SKM-1 (cell line): ENCODE measurements around the gene CRIM1.

Experiments used
- DNase-seq: peaks from one replicate; lab custom pipeline; 2025; ENCODE audit not compliant: unreplicated experiment; lab: John Stamatoyannopoulos, UW

Gene CRIM1

DNA sequence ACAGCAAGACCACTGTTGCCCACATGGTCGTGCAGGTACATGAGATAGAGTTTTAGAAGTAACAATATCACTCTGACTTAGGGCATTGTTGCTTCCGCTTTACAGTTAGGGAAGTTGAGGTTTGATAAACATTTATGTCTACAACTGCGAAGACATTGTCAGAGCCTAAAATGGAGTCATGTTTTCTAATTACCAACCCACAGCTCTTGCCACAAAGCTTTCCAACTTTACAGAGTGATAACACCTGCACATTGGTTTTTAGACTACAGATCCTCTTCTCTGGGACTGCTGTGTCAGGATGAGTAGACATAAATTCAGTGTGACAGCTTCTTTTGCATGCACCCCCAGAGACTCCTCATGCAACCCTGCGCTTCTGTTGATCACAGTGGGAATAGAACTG, 123.4 kb downstream of the CRIM1 start:
- no peak for DNase-seq

DNA sequence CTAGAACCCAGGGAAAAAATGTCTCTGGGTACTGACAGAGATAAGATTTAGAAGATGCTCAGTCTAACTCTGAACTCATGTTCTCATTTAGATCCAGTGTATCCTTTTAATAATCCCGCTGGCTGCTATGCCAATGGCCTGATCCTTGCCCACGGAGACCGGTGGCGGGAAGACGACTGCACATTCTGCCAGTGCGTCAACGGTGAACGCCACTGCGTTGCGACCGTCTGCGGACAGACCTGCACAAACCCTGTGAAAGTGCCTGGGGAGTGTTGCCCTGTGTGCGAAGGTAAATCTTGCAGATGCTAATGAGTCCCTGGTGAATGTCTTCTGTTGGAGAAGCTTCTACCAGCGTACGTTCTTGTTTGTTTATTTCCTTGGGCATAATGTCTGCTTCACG, 123.8 kb downstream of the CRIM1 start:
- DNase-seq = no peak

- DNase-seq = no peak
These were observed 124.5 kb downstream of the CRIM1 start for GRCh38 chr2:36480028-36480427.

DNA sequence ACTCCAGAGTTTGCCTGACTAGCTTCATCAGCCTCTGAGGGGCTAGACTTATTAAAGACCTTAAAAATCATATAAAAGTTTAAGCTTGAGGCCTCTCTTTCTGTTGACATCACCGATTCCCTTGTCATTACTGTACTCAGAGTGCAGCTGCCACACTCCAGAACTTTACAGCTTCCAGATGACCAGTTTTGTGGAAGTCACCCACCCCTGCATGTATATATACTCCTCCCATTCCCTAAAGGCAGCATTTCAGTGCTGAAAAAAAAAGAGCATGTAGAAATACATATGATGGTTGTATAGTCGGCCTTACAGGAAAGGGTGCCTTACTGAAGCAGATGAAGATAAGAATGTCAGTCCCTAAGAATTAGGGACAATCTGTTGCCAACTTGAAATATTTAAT, 125.1 kb downstream of the CRIM1 start:
- DNase-seq = no peak

DNA sequence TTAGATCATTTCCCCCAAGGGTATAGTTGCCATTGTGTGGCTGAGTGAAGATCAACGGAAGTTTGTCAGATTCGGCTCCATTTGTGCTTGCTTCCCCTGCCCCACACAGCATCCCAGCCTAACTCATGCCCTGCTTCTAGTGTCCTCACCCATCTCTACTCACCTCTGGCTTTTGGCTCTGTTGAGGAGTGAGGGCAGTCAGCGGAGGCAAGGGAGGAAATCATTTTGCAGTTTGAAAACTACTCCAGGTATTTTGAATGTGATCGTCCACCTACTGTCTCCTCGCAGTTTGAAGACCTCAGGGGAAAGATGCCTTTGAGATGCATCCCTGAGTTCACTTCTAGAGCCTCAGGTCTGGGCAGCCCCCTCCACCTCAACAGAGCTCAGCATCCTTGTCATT, 126.1 kb downstream of the CRIM1 start:
- DNase-seq = no peak

DNA sequence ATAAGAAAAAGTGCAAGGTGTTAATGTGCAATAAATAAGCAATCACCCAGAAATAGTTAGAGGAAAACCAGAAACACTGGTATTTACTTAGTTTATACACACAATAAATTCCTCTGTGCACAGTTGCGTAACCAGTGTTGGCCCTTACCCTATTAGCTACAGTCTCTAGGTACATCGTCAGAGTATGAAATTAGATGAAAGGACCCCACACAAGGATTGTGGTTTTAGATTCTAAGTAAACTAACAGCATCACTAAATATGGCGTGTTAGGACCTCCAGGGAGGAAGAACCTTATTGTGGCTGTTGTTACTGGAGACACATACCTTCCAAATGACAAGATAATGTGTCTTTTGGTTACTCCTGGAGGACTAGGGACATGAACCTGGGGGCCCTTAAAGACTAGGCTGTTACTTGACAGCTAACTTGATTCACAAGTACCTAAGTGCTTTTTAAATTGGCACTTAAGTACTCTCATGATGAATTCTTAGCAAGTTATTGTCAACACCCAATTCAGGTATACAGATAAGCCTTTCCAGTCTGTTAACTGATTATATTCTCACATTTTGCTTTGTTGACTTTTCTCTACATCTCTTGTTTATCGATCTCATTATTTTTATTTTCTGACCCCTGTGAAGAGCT, 127.1 kb downstream of the CRIM1 start:
- no peak for DNase-seq

DNA sequence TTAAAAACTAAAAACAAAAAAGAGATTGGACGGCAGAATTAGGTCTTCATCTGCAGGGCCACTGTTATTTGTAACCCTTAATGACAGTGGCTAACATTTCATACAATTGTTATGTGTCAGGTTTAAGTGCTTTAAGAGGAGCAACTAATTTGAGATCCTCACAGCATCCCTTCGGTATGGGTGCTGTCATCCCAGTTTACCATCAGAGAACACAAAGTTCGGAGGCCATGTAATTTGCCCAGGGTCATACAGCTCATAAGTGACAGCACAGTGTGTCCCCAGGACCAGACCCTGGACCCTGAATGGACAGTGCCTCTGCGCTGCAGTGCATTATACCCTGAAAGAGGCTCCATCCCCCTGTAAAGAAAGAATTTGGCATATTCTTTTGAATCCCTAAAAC, 127.7 kb downstream of the CRIM1 start:
- no peak for DNase-seq

GRCh38 chr2:36484454-36484853, 128.9 kb downstream of the CRIM1 start:
- no peak for DNase-seq

GRCh38 chr2:36485521-36485920, 129.9 kb downstream of the CRIM1 start:
- DNase-seq = no peak

DNA sequence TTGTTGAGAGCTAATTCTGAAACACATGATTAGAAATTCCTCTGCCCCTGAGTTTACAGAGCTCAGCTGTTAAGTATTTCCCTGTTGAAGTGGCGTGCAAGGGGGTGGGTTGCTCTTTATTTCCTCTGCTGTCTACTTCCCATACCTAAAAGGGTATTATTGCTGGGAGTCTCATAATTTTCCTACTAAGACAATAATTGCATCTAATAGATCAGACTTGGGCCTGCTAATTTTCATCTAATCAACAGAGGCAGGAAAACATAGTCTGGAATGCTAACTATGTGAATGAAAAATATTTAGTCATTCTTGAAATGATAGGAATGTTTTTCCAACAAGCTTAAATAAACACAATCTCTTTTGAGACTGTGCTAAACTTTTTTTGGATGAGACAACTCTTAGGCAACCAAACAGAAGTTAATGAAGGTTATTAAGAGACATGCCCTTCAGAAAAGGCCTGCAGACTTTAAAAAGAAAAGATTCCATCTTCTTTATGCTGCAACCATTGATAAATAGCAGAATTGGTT, 131.0 kb downstream of the CRIM1 start:
- DNase-seq = no peak

- no peak for DNase-seq
These were observed 132.4 kb downstream of the CRIM1 start for GRCh38 chr2:36487947-36488346.

GRCh38 chr2:36489281-36489680, 133.7 kb downstream of the CRIM1 start:
- no peak for DNase-seq

GRCh38 chr2:36490749-36491148, 135.2 kb downstream of the CRIM1 start:
- no peak for DNase-seq

DNA sequence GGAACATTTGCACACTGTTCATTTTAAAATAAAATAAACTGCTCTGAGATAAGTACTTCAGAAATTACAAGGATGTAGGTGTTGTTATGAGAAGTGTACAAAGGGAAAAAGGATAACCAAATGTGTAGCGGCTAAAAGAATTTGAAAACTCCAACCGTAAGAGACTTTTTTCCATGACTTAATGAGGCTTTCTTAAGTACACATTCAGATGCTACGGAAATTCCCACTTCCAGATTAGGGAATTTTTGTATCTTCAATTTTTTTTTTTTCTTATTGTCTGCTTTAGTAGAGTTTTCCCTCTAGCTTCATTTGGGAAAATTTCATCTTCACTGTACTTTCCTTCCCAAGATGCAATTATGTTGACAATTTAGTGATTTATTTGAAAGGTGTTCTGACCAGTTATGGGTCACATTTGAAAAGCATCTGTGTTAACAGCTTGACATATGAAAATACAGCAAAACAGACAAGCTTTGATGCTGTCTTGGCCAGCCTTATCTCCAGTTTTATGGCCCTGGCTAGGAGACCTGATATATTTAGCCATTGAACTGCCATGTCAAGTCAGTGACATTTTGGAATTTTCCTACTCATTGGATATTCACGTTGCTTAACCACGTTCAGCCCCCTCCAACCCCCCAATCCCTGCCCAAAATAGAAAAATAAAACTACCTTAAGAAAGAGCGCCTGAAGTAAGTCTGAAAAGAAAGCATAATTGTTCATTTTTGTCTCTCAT, 136.8 kb downstream of the CRIM1 start:
- DNase-seq = no peak

DNA sequence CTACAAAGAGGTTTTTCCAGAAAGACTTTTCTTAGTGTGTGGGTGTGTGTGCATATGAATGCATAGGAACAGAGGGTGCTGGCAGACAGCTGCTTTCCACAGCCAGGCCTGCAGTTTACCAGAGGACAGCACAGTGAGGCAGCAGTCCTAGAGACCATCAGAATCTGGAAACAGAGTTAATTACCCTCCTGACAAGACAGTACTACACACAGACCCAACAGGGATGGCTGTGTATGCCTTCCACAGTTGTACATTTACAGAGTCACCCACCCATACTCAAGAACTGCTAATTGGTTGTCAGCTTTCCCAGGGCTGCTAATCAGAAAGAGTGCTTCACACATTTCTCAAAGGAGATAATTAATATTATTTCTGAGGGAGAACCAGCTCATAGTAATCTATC, 137.7 kb downstream of the CRIM1 start:
- no peak for DNase-seq

GRCh38 chr2:36497570-36498163, 142.1 kb downstream of the CRIM1 start:
- no peak for DNase-seq

- no peak for DNase-seq
These were observed 143.7 kb downstream of the CRIM1 start for GRCh38 chr2:36499128-36499820.

DNA sequence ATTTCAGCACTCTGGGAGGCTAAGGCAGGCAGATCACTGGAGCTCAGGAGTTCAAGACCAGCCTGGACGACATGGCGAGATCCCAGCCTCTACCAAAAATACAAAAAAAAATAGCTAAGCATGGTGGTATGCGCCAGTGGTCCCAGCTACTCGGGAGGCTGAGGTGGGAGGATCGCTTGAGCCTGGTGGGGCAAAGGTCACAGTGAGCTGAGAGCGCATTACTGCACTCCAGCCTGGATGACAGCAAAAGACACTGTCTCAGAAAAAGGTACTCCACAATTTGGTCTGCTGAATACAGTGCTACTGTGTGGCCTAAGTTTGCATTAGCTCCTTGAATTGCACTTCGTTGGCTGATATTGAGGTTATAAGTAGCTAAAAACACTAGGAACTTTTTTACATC, 144.5 kb downstream of the CRIM1 start:
- DNase-seq = no peak

GRCh38 chr2:36502081-36502480, 146.5 kb downstream of the CRIM1 start:
- no peak for DNase-seq

DNA sequence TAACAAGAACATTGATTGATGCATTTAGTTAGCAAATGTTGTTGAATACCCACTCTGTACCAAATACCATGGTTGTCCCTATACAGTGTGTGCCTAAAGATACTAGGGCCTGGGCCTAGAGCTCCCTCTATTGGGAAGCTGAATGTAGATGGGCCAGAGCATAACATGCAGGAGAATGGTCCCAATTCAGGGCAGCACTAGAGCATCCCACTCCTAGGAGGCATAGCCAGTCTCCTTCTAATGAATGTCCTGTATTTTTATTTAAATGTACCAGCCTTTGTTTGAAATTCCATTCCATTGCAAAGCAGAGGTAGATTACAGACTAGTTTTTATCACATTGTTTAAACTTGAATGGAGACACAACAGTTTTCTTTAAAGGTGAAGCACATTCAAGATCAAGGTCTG, 151.8 kb downstream of the CRIM1 start:
- peak; percentile 41 for DNase-seq

DNA sequence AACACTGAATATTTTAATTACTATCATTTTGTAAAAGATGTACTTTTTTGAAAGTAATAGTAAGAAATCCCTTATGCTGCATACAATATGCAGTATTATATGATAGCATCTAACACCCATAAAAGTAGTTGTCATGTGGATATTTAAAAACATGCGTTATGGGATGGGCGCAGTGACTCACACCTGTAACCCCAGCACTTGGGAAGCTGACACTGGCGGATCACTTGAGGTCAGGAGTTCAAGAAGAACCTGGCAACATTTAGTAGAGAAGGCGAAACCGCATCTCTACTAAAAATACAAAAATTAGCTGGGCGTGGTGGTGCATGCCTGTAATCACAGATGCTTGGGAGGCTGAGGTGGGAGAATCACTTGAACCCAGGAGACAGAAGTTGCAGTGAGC, 153.5 kb downstream of the CRIM1 start:
- DNase-seq = no peak
